Activated T-cell treated with anti-CD3 and anti-CD28 coated beads, Interleukin-2, amount 50 U/mL, for 24 hours (primary cell): Measurements from ENCODE around the gene SOHLH2.

Experiments
- DNase-seq: peaks from one replicate; pipeline ENCODE4 v3.0.0-alpha.2; 2020
- H3K27ac Mint-ChIP-seq: 2 replicates; pipeline ENCODE4 v1.8.0; 2020; ENCODE audit warnings: mild to moderate bottlenecking, mixed read lengths
- H3K27me3 Mint-ChIP-seq: 2 replicates; pipeline ENCODE4 v1.8.0; 2020; ENCODE audit warnings: mixed read lengths
- H3K36me3 Mint-ChIP-seq: 2 replicates; pipeline ENCODE4 v1.8.0; 2020; ENCODE audit warnings: low read depth, mixed read lengths
- H3K4me1 Mint-ChIP-seq: 2 replicates; pipeline ENCODE4 v1.8.0; 2020; ENCODE audit warnings: low read depth, mixed read lengths
- H3K4me3 Mint-ChIP-seq: 2 replicates; pipeline ENCODE4 v1.8.0; 2020; ENCODE audit warnings: mild to moderate bottlenecking, moderate library complexity, mixed read lengths
- H3K9me3 Mint-ChIP-seq: 2 replicates; pipeline ENCODE4 v1.8.0; 2020; ENCODE audit warnings: mixed read lengths

Gene SOHLH2

GRCh38 chr13:36212789-36213188 lies 1.6 kb downstream of the SOHLH2 start:
- no peak overlapping the region for H3K4me3 Mint-ChIP-seq
- no peak for DNase-seq
- H3K4me1 Mint-ChIP-seq: no peaks in the 10 kb centered on the region
- H3K27ac Mint-ChIP-seq: no peak overlapping the region
- H3K9me3 Mint-ChIP-seq: peaks cover 3% of the 10 kb centered on the region
- H3K36me3 Mint-ChIP-seq: no peaks in the 10 kb centered on the region
- H3K27me3 Mint-ChIP-seq: no peaks in the 10 kb centered on the region

GRCh38 chr13:36211567-36211966 lies 2.8 kb downstream of the SOHLH2 start:
- Mint-ChIP-seq H3K36me3 (no peaks in the 10 kb centered on the region), H3K4me3 (no peak overlapping the region), H3K4me1 (no peaks in the 10 kb centered on the region), H3K27me3 (no peaks in the 10 kb centered on the region), H3K27ac (no peak overlapping the region), H3K9me3 (peaks cover 3% of the 10 kb centered on the region)
- no peak for DNase-seq

GRCh38 chr13:36210738-36211137 lies 3.6 kb downstream of the SOHLH2 start:
- no peak overlapping the region for H3K4me3 Mint-ChIP-seq
- H3K27ac Mint-ChIP-seq: no peak overlapping the region
- peaks cover 3% of the 10 kb centered on the region for H3K9me3 Mint-ChIP-seq
- no peaks in the 10 kb centered on the region for H3K36me3 Mint-ChIP-seq
- DNase-seq: no peak
- H3K4me1 Mint-ChIP-seq: no peaks in the 10 kb centered on the region
- H3K27me3 Mint-ChIP-seq: no peaks in the 10 kb centered on the region

- no peaks in the 10 kb centered on the region for H3K4me1 Mint-ChIP-seq
- no peak for DNase-seq
- H3K27me3 Mint-ChIP-seq: no peaks in the 10 kb centered on the region
- H3K27ac Mint-ChIP-seq: no peak overlapping the region
- no peaks in the 10 kb centered on the region for H3K36me3 Mint-ChIP-seq
- no peak overlapping the region for H3K4me3 Mint-ChIP-seq
- H3K9me3 Mint-ChIP-seq: no peaks in the 10 kb centered on the region
These were observed 6.7 kb downstream of the SOHLH2 start for GRCh38 chr13:36207672-36208071.

- Mint-ChIP-seq H3K9me3 (no peaks in the 10 kb centered on the region), H3K27ac (no peak overlapping the region), H3K27me3 (no peaks in the 10 kb centered on the region), H3K36me3 (no peaks in the 10 kb centered on the region), H3K4me3 (no peak overlapping the region), H3K4me1 (no peaks in the 10 kb centered on the region)
- DNase-seq: no peak
These were observed 21.1 kb downstream of the SOHLH2 start for GRCh38 chr13:36193151-36193855.

- H3K27ac Mint-ChIP-seq: no peak overlapping the region
- H3K9me3 Mint-ChIP-seq: no peaks in the 10 kb centered on the region
- no peak for DNase-seq
- no peaks in the 10 kb centered on the region for H3K27me3 Mint-ChIP-seq
- no peaks in the 10 kb centered on the region for H3K4me1 Mint-ChIP-seq
- H3K36me3 Mint-ChIP-seq: no peaks in the 10 kb centered on the region
- H3K4me3 Mint-ChIP-seq: no peak overlapping the region
These were observed 22.2 kb downstream of the SOHLH2 start for GRCh38 chr13:36192166-36192565.

GRCh38 chr13:36190771-36191170 lies 23.6 kb downstream of the SOHLH2 start:
- Mint-ChIP-seq H3K27ac (no peak overlapping the region), H3K4me1 (no peaks in the 10 kb centered on the region), H3K9me3 (no peaks in the 10 kb centered on the region), H3K27me3 (no peaks in the 10 kb centered on the region), H3K36me3 (no peaks in the 10 kb centered on the region), H3K4me3 (no peak overlapping the region)
- DNase-seq: no peak

GRCh38 chr13:36188441-36188840 lies 25.9 kb downstream of the SOHLH2 start:
- no peak overlapping the region for H3K27ac Mint-ChIP-seq
- H3K9me3 Mint-ChIP-seq: no peaks in the 10 kb centered on the region
- H3K27me3 Mint-ChIP-seq: no peaks in the 10 kb centered on the region
- H3K4me1 Mint-ChIP-seq: no peaks in the 10 kb centered on the region
- DNase-seq: no peak
- H3K4me3 Mint-ChIP-seq: no peak overlapping the region
- H3K36me3 Mint-ChIP-seq: no peaks in the 10 kb centered on the region

GRCh38 chr13:36183901-36184300 lies 30.5 kb downstream of the SOHLH2 start:
- H3K9me3 Mint-ChIP-seq: no peaks in the 10 kb centered on the region
- no peaks in the 10 kb centered on the region for H3K27me3 Mint-ChIP-seq
- no peak for DNase-seq
- no peak overlapping the region for H3K4me3 Mint-ChIP-seq
- H3K4me1 Mint-ChIP-seq: no peaks in the 10 kb centered on the region
- H3K27ac Mint-ChIP-seq: no peak overlapping the region
- no peaks in the 10 kb centered on the region for H3K36me3 Mint-ChIP-seq

- Mint-ChIP-seq H3K4me1 (no peaks in the 10 kb centered on the region), H3K36me3 (no peaks in the 10 kb centered on the region), H3K4me3 (no peak overlapping the region), H3K9me3 (no peaks in the 10 kb centered on the region), H3K27ac (no peak overlapping the region), H3K27me3 (no peaks in the 10 kb centered on the region)
- DNase-seq: no peak
These were observed 38.7 kb downstream of the SOHLH2 start for GRCh38 chr13:36175621-36176020.

GRCh38 chr13:36174923-36175322 lies 39.4 kb downstream of the SOHLH2 start:
- no peak for DNase-seq
- Mint-ChIP-seq H3K27ac (no peak overlapping the region), H3K9me3 (no peaks in the 10 kb centered on the region)

GRCh38 chr13:36173571-36174322 lies 40.6 kb downstream of the SOHLH2 start:
- H3K36me3 Mint-ChIP-seq: no peaks in the 10 kb centered on the region
- H3K9me3 Mint-ChIP-seq: no peaks in the 10 kb centered on the region
- H3K4me3 Mint-ChIP-seq: no peak overlapping the region
- no peak for DNase-seq
- no peak overlapping the region for H3K27ac Mint-ChIP-seq
- no peaks in the 10 kb centered on the region for H3K4me1 Mint-ChIP-seq
- no peaks in the 10 kb centered on the region for H3K27me3 Mint-ChIP-seq

More at GRCh38 chr13:36174923-36175322, 39.4 kb downstream of the SOHLH2 start:
- no peak overlapping the region for H3K4me3 Mint-ChIP-seq
- no peaks in the 10 kb centered on the region for H3K4me1 Mint-ChIP-seq
- H3K36me3 Mint-ChIP-seq: no peaks in the 10 kb centered on the region
- no peaks in the 10 kb centered on the region for H3K27me3 Mint-ChIP-seq

GRCh38 chr13:36166046-36166445 lies 48.3 kb downstream of the SOHLH2 start:
- Mint-ChIP-seq H3K27ac (no peak overlapping the region), H3K36me3 (no peaks in the 10 kb centered on the region), H3K4me3 (no peak overlapping the region), H3K4me1 (no peaks in the 10 kb centered on the region), H3K9me3 (peaks cover 2% of the 10 kb centered on the region), H3K27me3 (peaks cover 3% of the 10 kb centered on the region)
- DNase-seq: no peak

GRCh38 chr13:36163809-36164308 lies 50.5 kb downstream of the SOHLH2 start:
- H3K36me3 Mint-ChIP-seq: no peaks in the 10 kb centered on the region
- no peak for DNase-seq
- H3K9me3 Mint-ChIP-seq: peaks cover 2% of the 10 kb centered on the region
- no peak overlapping the region for H3K27ac Mint-ChIP-seq
- no peaks in the 10 kb centered on the region for H3K4me1 Mint-ChIP-seq
- peaks cover 3% of the 10 kb centered on the region for H3K27me3 Mint-ChIP-seq
- no peak overlapping the region for H3K4me3 Mint-ChIP-seq

GRCh38 chr13:36163286-36163685 lies 51.1 kb downstream of the SOHLH2 start:
- DNase-seq: no peak
- H3K4me1 Mint-ChIP-seq: no peaks in the 10 kb centered on the region
- H3K27ac Mint-ChIP-seq: no peak overlapping the region
- peaks cover 3% of the 10 kb centered on the region for H3K27me3 Mint-ChIP-seq
- peaks cover 2% of the 10 kb centered on the region for H3K9me3 Mint-ChIP-seq
- no peaks in the 10 kb centered on the region for H3K36me3 Mint-ChIP-seq
- H3K4me3 Mint-ChIP-seq: no peak overlapping the region
